ENCODE results near the gene SEPTIN1.

The SEPTIN1 gene

GRCh38 chr16:30377050-30377811, 5.1 kb downstream of the SEPTIN1 start:
- no peak for DNase-seq (ENCODE audit: low read depth in 2 of 2)

GRCh38 chr16:30376461-30376902, 5.9 kb downstream of the SEPTIN1 start:
- DNase-seq (ENCODE audit: low read depth in 2 of 2) = no peak

GRCh38 chr16:30375864-30376263, 6.5 kb downstream of the SEPTIN1 start:
- no peak for DNase-seq (ENCODE audit: low read depth in 2 of 2)

- DNase-seq (ENCODE audit: low read depth in 2 of 2) = no peak
Measured at GRCh38 chr16:30374538-30374937, 7.8 kb downstream of the SEPTIN1 start, which contains the start of gene MYL11. Gene MYL11 (plus strand): TSS chr16:30374802. CDS start chr16:30374858, 56 bp downstream.

- DNase-seq (ENCODE audit: low read depth in 2 of 2) = no peak
Measured at GRCh38 chr16:30372725-30373124, 9.6 kb downstream of the SEPTIN1 start.

DNA sequence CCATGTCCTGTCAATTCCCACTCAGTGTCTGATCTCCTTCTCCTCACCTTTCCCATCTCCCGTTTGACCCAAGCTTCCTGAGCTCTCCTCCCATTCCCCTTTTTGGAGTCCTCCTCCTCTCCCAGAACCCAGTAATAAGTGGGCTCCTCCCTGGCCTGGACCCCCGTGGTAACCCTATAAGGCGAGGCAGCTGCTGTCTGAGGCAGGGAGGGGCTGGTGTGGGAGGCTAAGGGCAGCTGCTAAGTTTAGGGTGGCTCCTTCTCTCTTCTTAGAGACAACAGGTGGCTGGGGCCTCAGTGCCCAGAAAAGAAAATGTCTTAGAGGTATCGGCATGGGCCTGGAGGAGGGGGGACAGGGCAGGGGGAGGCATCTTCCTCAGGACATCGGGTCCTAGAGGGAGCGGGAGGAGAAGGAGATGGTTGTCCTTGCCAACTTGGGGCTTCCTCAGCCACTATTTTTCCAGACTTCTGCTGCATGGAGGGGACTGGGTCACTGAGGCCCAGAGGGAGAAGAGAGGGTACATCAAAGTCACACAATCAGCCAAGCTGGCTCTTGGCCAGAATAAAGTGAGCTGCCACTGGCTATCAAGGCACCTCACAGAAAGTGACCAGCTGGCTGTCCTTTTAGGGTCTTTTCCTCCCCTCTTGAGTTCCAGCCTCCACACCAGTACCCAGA, 10.2 kb downstream of the SEPTIN1 start:
- DNase-seq (ENCODE audit: low read depth in 2 of 2) = no peak

DNA sequence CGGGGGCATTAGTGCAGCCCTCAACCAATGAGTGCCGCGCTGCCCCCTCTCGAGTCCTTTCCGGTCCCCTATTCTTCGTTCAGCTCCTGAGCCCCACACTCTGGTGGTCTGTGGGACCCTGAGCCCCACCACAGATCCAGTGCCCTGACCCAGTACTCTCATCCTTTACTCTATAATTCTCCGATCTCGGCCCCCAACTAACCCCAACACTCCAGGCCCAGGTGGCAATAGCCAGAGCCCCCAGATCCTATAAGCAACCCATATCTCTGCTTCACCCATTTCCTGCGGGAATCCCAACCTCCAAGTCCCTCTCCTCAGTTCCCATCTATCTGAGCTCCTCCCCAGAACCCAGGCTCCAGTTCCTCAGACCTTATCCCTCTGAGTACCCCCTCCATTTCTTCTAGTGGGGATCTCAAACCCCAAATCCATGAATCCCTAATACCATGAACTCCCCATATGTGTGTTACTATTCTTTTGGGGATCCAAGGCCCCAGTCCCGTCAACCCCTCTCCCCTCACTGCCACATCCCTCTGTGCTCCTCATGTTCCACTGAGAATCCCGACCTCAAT, 11.0 kb downstream of the SEPTIN1 start:
- DNase-seq (ENCODE audit: low read depth in 2 of 2) = no peak

GRCh38 chr16:30370456-30371247, 11.7 kb downstream of the SEPTIN1 start, which contains the start of gene TBC1D10B:
Gene TBC1D10B (minus strand): TSS chr16:30370494. CDS start chr16:30370183, 311 bp downstream.
- peak; percentile 96 to 98 for DNase-seq (ENCODE audit: low read depth in 2 of 2)

- DNase-seq (ENCODE audit: low read depth in 2 of 2) = no peak
Measured at GRCh38 chr16:30369938-30370455, 12.4 kb downstream of the SEPTIN1 start.

GRCh38 chr16:30369091-30369937, 13.0 kb downstream of the SEPTIN1 start:
- no peak for DNase-seq (ENCODE audit: low read depth in 2 of 2)

DNA sequence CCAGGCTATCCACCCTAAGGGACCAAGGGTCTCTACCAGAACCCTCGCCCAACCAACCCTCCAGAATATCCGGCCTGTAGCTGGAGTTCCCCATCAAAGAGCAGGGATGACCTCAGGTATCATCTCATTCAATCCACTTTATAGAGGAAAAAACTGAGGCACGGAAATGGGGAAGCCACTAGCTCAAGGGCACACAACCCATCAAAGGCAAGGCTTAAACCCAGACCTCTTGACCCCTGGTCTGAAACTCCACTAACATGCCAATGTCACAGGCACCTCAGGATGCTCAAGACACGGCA, 13.6 kb downstream of the SEPTIN1 start:
- DNase-seq (ENCODE audit: low read depth in 2 of 2) = no peak

DNA sequence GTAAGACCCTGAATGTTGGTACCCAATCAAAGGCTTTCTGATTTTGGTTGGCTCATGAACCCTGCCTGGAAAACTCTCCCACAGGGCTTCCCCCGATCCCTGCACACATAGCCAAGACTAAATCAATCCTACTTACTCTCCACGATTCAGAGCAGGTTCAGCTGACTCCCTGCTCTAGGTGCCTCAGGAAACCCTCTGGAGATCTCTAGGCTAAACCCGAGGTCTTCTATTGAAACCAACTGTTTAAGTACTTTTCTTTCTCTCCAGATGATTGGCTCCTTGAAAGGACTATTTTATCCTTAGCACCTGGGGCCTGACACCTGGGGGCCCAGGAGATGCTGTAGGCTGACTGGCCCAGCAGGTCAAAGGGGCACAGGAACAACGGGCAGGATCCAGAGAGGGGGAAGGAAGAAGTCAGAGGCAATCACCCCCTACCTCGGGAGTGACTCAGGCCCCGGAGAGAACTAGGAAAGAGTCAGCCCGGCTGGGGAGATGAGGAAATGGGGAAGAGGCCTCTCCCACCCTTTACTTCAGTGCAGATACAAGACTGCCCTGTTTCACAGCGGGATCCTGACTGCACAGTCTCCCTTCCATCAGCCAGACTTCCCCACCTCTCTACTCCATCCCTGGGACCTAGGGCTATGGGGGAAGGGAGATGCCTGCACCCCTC, 14.1 kb downstream of the SEPTIN1 start:
- no peak for DNase-seq (ENCODE audit: low read depth in 2 of 2)

GRCh38 chr16:30367349-30368009, 14.9 kb downstream of the SEPTIN1 start:
- no peak for DNase-seq (ENCODE audit: low read depth in 2 of 2)

- no peak for DNase-seq (ENCODE audit: low read depth in 2 of 2)
Measured at GRCh38 chr16:30366511-30366910, 15.8 kb downstream of the SEPTIN1 start.

- DNase-seq (ENCODE audit: low read depth in 2 of 2) = no peak
Measured at GRCh38 chr16:30365200-30365599, 17.2 kb downstream of the SEPTIN1 start.

DNA sequence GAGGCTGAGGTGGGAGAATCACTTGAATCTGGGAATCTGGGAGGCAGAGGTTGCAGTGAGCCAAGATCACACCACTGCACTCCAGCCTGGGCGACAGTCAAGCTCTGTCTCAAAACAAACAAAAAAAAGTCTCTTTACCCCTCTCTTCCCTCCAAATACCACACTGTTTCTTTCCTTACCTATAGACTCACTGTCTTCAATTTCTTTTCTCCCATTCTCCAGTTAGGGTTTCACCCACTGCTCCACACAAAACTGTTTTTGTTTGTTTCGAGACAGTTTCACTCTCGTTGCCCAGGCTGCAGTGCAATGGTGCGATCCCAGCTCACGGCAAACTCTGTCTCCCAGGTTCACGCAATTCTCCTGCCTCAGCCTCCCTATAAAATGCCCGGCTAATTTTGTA, 21.2 kb downstream of the SEPTIN1 start:
- no peak for DNase-seq (ENCODE audit: low read depth in 2 of 2)

- DNase-seq (ENCODE audit: low read depth in 2 of 2) = no peak
Measured at GRCh38 chr16:30359871-30360170, 22.5 kb downstream of the SEPTIN1 start.

DNA sequence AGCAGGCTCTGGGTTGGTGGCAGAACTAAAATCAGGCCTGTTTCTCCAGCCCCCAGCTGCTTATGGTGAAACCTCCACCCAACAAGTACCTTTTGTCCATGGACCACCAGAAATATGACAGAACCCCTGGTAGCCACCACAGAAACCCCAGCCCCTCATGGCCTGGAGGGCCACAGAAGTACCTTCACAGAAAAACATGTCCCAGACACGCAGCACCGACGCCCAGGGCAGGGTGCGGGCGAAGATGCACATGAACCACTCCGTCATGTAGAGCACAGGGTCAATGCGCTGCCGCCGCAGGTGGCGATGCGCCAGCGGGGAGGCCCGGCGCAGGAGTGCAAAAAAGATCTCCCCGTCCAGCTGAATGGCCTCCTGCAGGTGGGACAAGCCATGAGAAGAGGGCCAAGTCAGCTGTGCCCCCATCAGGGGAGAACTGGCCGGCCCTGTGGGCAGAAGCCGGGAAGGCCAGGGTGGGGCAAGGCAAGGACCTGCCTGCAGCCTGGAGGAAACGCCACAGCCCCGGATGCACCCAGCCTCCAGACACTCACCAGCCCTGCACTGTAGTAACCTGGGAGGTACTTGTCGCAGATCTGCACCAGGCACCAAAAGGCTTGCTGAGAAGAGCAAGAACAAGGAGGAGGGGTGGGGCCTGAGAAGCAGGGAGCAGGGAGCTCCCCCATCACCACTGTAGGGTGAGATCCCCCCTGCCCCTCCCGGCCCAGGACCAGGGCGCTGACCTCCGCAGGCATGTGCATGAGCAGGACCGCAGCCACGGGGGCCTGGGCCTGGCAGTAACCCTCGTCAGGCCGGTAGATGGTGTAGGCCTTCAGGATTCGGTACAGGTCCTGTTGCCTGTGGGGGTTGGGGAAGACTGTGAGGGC, 23.1 kb downstream of the SEPTIN1 start:
- DNase-seq (ENCODE audit: low read depth in 2 of 2) = no peak

GRCh38 chr16:30358577-30358936, 23.8 kb downstream of the SEPTIN1 start:
- no peak for DNase-seq (ENCODE audit: low read depth in 2 of 2)

Data from stimulated activated CD4-positive, alpha-beta T cell treated with anti-CD3 and anti-CD28 coated beads, Interleukin-4, amount 100 ng/mL, for 48 hours (primary cell).